HG03439 (cell line): ENCODE results near the gene TERC.

Experiments used
- ATAC-seq: cut with Tn5 transposase; IDR thresholded peaks from one replicate; pipeline ENCODE4 v1.9.1; 2021; ENCODE audit warnings: mild to moderate bottlenecking, moderate library complexity; ENCODE audit not compliant: unreplicated experiment

Gene TERC

GRCh38 chr3:169764882-169765612, at the start of gene TERC:
TSS of gene TERC (minus strand) at chr3:169765060.
- ATAC-seq: peak; percentile 78

- peak; percentile 91 for ATAC-seq
Measured at GRCh38 chr3:169813757-169814517, 49.1 kb upstream of the TERC start.

- ATAC-seq: no peak
Measured at GRCh38 chr3:169813278-169813677, 48.4 kb upstream of the TERC start.

GRCh38 chr3:169812332-169813235, 47.7 kb upstream of the TERC start, which contains the start of the genes LRRC34 and LRRIQ4:
TSS of gene LRRC34 (minus strand) at chr3:169812904. CDS start at chr3:169812548, 356 bp downstream.
TSS of gene LRRIQ4 (plus strand) at chr3:169812870. CDS start at chr3:169821922, 9,052 bp downstream.
- ATAC-seq: peak; percentile 64

- no peak for ATAC-seq
Measured at GRCh38 chr3:169811631-169812331, 46.9 kb upstream of the TERC start.

- ATAC-seq: no peak
Measured at GRCh38 chr3:169809230-169809795, 44.5 kb upstream of the TERC start.

- no peak for ATAC-seq
Measured at GRCh38 chr3:169804681-169805080, 39.8 kb upstream of the TERC start.

GRCh38 chr3:169792359-169792758, 27.5 kb upstream of the TERC start:
- ATAC-seq: no peak

GRCh38 chr3:169790687-169791429, 26.0 kb upstream of the TERC start:
- ATAC-seq: no peak

- no peak for ATAC-seq
Measured at GRCh38 chr3:169790219-169790618, 25.4 kb upstream of the TERC start.

- no peak for ATAC-seq
Measured at GRCh38 chr3:169787791-169788190, 22.9 kb upstream of the TERC start.

- no peak for ATAC-seq
Measured at GRCh38 chr3:169787120-169787519, 22.3 kb upstream of the TERC start.

GRCh38 chr3:169781209-169781855, 16.5 kb upstream of the TERC start:
- no peak for ATAC-seq

- no peak for ATAC-seq
Measured at GRCh38 chr3:169780742-169781141, 15.9 kb upstream of the TERC start.

GRCh38 chr3:169777822-169778221, 13.0 kb upstream of the TERC start:
- ATAC-seq: no peak

- ATAC-seq: no peak
Measured at GRCh38 chr3:169774186-169774585, 9.3 kb upstream of the TERC start.

GRCh38 chr3:169772897-169773816, 8.3 kb upstream of the TERC start, which contains the start of gene MYNN:
TSS of gene MYNN (plus strand) at chr3:169773396. CDS start at chr3:169774296, 900 bp downstream.
- ATAC-seq: peak; percentile 87
